ENCODE results near the gene LITAFD. TPM values are rescaled to one million over a fixed set of nuclear protein-coding genes. Genes with fewer than 3 reads are reported as not detected.
A peak's percentile ranks its signal among the peaks of the same experiment; 100 is the strongest.

Gene LITAFD
- total RNA-seq, 2 donors from 2014 or later, result not detected

DNA sequence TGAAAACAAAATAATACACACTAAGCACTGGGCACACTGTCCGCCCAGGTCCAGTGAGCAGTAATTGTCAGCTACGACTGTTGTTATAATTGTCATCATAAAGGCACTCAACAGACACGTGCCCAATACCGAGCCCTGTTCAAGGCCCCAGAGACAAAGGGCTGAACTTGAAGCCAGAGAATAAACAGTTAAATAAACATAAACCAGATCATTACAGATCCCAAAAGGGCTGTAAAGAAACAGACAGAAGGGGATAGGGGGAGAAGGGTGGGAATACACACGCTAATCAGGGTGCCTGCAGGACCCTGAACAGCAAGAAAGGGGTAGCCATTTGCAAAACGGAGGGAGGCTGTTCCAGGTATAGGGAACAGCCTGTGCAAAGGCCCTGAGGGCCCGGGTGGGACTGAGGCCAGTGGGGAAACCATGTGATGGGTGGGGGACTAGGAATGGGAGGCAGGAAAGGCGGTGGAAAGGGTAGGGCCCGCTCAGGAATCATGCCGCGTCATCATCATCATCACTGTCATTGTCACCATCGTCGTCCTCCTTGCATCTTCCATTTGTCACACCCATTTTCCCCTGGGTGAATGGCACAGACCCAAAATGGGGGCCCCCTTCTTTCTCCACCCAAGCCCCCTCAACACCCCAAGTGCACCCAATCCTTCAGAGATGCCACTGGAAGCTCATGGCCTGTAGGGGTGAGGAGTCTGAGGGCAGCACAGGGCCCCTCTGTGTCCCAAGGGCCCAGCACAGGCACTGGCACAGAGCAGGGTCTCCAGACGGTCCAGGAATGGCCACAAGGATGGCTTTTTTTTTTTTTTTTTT lies 19.6 kb upstream of the LITAFD start:
- peaks cover 26% of the 10 kb centered on the region for H3K4me1 ChIP-seq (ENCODE audit: control insufficient read depth, insufficient read depth, low read length)
- no peaks in the 10 kb centered on the region for H3K9me3 Mint-ChIP-seq
- H3K4me1 Mint-ChIP-seq, result peaks cover 34% of the 10 kb centered on the region
- no peaks in the 10 kb centered on the region for H3K9me3 ChIP-seq (ENCODE audit: control insufficient read depth, low read length)
- no peak overlapping the region for H3K4me3 ChIP-seq (ENCODE audit: low read length)
- WGBS, 2 experiments (ENCODE audit: insufficient coverage in 1 of 2, insufficient read length in 1 of 2), result 88 to 98% methylated on average over 6 to 14 of the region's 14 CpGs
- no peak for DNase-seq
- H3K27me3 Mint-ChIP-seq (ENCODE audit: insufficient read depth), result no peaks in the 10 kb centered on the region
- H3K27ac Mint-ChIP-seq, result no peak overlapping the region
- H3K27ac ChIP-seq (ENCODE audit: low read depth, low read length), result no peak overlapping the region
- peaks cover 58% of the 10 kb centered on the region for H3K36me3 ChIP-seq (ENCODE audit: control insufficient read depth, insufficient read depth, low read length)
- no peak overlapping the region for H3K4me3 Mint-ChIP-seq
- H3K27me3 ChIP-seq (ENCODE audit: control insufficient read depth, insufficient read depth, low read length, poor library complexity, severe bottlenecking), result no peaks in the 10 kb centered on the region
- TF ChIP-seq, protein P1, sequence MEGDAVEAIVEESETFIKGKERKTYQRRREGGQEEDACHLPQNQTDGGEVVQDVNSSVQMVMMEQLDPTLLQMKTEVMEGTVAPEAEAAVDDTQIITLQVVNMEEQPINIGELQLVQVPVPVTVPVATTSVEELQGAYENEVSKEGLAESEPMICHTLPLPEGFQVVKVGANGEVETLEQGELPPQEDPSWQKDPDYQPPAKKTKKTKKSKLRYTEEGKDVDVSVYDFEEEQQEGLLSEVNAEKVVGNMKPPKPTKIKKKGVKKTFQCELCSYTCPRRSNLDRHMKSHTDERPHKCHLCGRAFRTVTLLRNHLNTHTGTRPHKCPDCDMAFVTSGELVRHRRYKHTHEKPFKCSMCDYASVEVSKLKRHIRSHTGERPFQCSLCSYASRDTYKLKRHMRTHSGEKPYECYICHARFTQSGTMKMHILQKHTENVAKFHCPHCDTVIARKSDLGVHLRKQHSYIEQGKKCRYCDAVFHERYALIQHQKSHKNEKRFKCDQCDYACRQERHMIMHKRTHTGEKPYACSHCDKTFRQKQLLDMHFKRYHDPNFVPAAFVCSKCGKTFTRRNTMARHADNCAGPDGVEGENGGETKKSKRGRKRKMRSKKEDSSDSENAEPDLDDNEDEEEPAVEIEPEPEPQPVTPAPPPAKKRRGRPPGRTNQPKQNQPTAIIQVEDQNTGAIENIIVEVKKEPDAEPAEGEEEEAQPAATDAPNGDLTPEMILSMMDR (conservative IDR thresholded peaks at IDR 0.05), result no peak
- no peak overlapping the region for H3K9ac ChIP-seq (ENCODE audit: extremely low read depth, low read length, poor library complexity, severe bottlenecking)
- peaks cover 47% of the 10 kb centered on the region for H3K36me3 Mint-ChIP-seq (ENCODE audit: low read depth)

- Histone ChIP-seq H3K9ac (ENCODE audit: extremely low read depth, low read length, poor library complexity, severe bottlenecking) (no peak overlapping the region), H3K4me1 (ENCODE audit: control insufficient read depth, insufficient read depth, low read length) (peaks cover 26% of the 10 kb centered on the region), H3K4me3 (ENCODE audit: low read length) (no peak overlapping the region)
Observed at GRCh38 chr16:8863594-8864424, 18.3 kb upstream of the LITAFD start.

GRCh38 chr16:8864480-8865110 lies 17.6 kb upstream of the LITAFD start:
- Mint-ChIP-seq H3K27ac (peak overlapping the region; percentile 62), H3K4me1 (peaks cover 39% of the 10 kb centered on the region), H3K9me3 (no peaks in the 10 kb centered on the region), H3K27me3 (ENCODE audit: insufficient read depth) (no peaks in the 10 kb centered on the region), H3K36me3 (ENCODE audit: low read depth) (peaks cover 27% of the 10 kb centered on the region), H3K4me3 (peak overlapping the region; percentile 88)
- H3K4me3 ChIP-seq (ENCODE audit: low read length), result no peak overlapping the region
- peaks cover 41% of the 10 kb centered on the region for H3K36me3 ChIP-seq (ENCODE audit: control insufficient read depth, insufficient read depth, low read length)
- H3K27me3 ChIP-seq (ENCODE audit: control insufficient read depth, insufficient read depth, low read length, poor library complexity, severe bottlenecking), result no peaks in the 10 kb centered on the region
- H3K27ac ChIP-seq (ENCODE audit: low read depth, low read length), result peak overlapping the region; percentile 67
- WGBS, 2 experiments (ENCODE audit: insufficient coverage in 1 of 2, insufficient read length in 1 of 2), result 68 to 86% methylated on average over 6 to 13 of the region's 13 CpGs
- TF ChIP-seq, protein P1 (conservative IDR thresholded peaks at IDR 0.05), result no peak
- no peak for DNase-seq
- no peak overlapping the region for H3K9ac ChIP-seq (ENCODE audit: extremely low read depth, low read length, poor library complexity, severe bottlenecking)
- H3K9me3 ChIP-seq (ENCODE audit: control insufficient read depth, low read length), result no peaks in the 10 kb centered on the region
- H3K4me1 ChIP-seq (ENCODE audit: control insufficient read depth, insufficient read depth, low read length), result peaks cover 26% of the 10 kb centered on the region

More at GRCh38 chr16:8863594-8864424, 18.3 kb upstream of the LITAFD start:
- no peaks in the 10 kb centered on the region for H3K27me3 ChIP-seq (ENCODE audit: control insufficient read depth, insufficient read depth, low read length, poor library complexity, severe bottlenecking)
- Mint-ChIP-seq H3K9me3 (no peaks in the 10 kb centered on the region), H3K4me3 (peak overlapping the region; percentile 27), H3K36me3 (ENCODE audit: low read depth) (peaks cover 34% of the 10 kb centered on the region), H3K27ac (peak overlapping the region; percentile 62), H3K4me1 (peaks cover 34% of the 10 kb centered on the region), H3K27me3 (ENCODE audit: insufficient read depth) (no peaks in the 10 kb centered on the region)
- H3K9me3 ChIP-seq (ENCODE audit: control insufficient read depth, low read length), result no peaks in the 10 kb centered on the region
- H3K36me3 ChIP-seq (ENCODE audit: control insufficient read depth, insufficient read depth, low read length), result peaks cover 47% of the 10 kb centered on the region
- WGBS, 2 experiments (ENCODE audit: insufficient coverage in 1 of 2, insufficient read length in 1 of 2), result 86 to 89% methylated on average over 15 to 17 of the region's 17 CpGs
- DNase-seq, result peak; percentile 81
- no peak overlapping the region for H3K27ac ChIP-seq (ENCODE audit: low read depth, low read length)
- TF ChIP-seq, protein P1 (conservative IDR thresholded peaks at IDR 0.05), result peak; percentile 50
